Aorta (tissue), 5 donors: Measurements from ENCODE around the gene PARL. TPM values are rescaled to one million over a fixed set of nuclear protein-coding genes. Genes with fewer than 3 reads are reported as not detected.
A peak's percentile ranks its signal among the peaks of the same experiment; 100 is the strongest.

Experiments used
- ATAC-seq: fragments of 200-7000 bp; cut with Tn5 transposase; one replicate; pipeline ENCODE4 v1.9.1; 2022; ENCODE audit warnings: moderate library complexity; ENCODE audit not compliant: low FRiP score
- DNase-seq, 2 donors: peaks; one replicate each; pipeline ENCODE4 v3.0.0-alpha.2; 2020
- H3K27ac ChIP-seq, 2 donors: one replicate each; pipeline ENCODE4 v1.5.1; 2013; ENCODE audit warnings: low read length in 2 of 2, mild to moderate bottlenecking in 2 of 2, moderate library complexity in 2 of 2, control low read depth in 1 of 2, inconsistent platforms in 1 of 2, low read depth in 1 of 2
- H3K27me3 ChIP-seq, 2 donors: one replicate each; pipeline ENCODE4 v1.6.1; 2013; ENCODE audit warnings: control low read depth in 1 of 2, low read length in 1 of 2, mild to moderate bottlenecking in 1 of 2, moderate library complexity in 1 of 2; ENCODE audit not compliant: insufficient read depth in 2 of 2, control insufficient read depth in 1 of 2
- H3K36me3 ChIP-seq, 2 donors: one replicate each; pipeline ENCODE4 v1.6.1; 2013; ENCODE audit warnings: control low read depth in 1 of 2, low read length in 1 of 2, mild to moderate bottlenecking in 1 of 2; ENCODE audit not compliant: insufficient read depth in 2 of 2, control insufficient read depth in 1 of 2
- H3K4me1 ChIP-seq, 2 donors: one replicate each; pipeline ENCODE4 v1.6.1; 2013; ENCODE audit warnings: low read length in 2 of 2, control low read depth in 1 of 2, mild to moderate bottlenecking in 1 of 2, moderate library complexity in 1 of 2; ENCODE audit not compliant: insufficient read depth in 2 of 2, control insufficient read depth in 1 of 2
- H3K4me3 ChIP-seq, 2 donors: one replicate each; pipeline ENCODE4 v1.5.1; 2013; ENCODE audit warnings: low read length in 2 of 2, control low read depth in 1 of 2, mild to moderate bottlenecking in 1 of 2
- H3K9me3 ChIP-seq: one replicate; pipeline ENCODE4 v1.6.1; 2013; ENCODE audit warnings: mild to moderate bottlenecking, low read length; ENCODE audit not compliant: control insufficient read depth
- WGBS, 2 donors: extraction: QIAGEN DNeasy Blood & Tissue Kit; methylation state at CpG; one replicate each; pipeline ENCODE4 v1.1.7; 2013; 5-methylcytosine and 5-hydroxymethylcytosine counted together
- intact Hi-C, 2 donors: fragments of 100-400 bp; cut with DNase I; formaldehyde crosslinking; loops; one replicate each; pipeline versions ENCODE4 v1.14.2 to v1.15.0; 2022
- polyA plus RNA-seq, 2 donors: library from polyadenylated mRNA; stranded (reverse); fragments of 200-250 nt; gene quantifications; one replicate each; pipeline ENCODE4 v1.2.3, GENCODE V29; 2013
- total RNA-seq, 2 donors: library from RNA; stranded (reverse); fragmentation: NEBNext Ultra II Directional; extraction: Animal tissue kit (Norgen Biotek cat#: 25700); gene quantifications; one replicate each; pipeline ENCODE4 v1.2.1, GENCODE V29; 2021
- donor health status: healthy with polysubstance abuse.
- donor health status: Bipolar disorder and iron deficiency.
- donor health status: DM: no; HTN: no; CAD: no.
- donor health status: DM: no; HTN: no; CAD: no.
- donor health status: DM: yes; HTN: yes; CAD: no.

PARL gene
- total and polyA plus RNA-seq, 4 donors = 49.5 to 76.4 (median 60.3) TPM

DNA sequence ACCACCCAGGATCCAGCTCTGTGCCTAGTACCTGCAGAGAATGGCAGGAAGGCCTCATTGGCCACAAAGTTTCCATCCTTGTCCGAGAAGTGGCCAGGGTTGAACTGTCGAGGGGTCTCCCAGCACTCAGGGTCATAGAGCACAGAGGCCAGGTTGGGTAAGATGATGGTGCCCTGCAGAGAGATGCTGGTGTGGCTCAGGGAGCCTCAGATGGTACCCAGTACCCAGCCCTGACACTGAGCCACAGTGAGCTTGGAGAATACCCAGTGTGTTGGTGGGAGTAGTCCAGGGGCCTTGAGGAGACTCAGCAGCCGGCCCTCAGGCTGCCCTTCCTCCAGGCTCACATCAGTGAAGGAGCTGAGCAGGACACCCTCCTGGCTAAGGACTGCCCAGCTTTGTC lies 11.5 kb upstream of the PARL start:
- DNase-seq (peak in 1 of 2 donors; percentile 42), ATAC-seq (no peak)
- WGBS, 2 donors = 83% methylated on average over 3 of the region's 3 CpGs
- Histone ChIP-seq H3K9me3 (no peaks in the 10 kb centered on the region), H3K27me3 (no peaks in the 10 kb centered on the region), H3K27ac (no peak overlapping the region), H3K36me3 (no peaks in the 10 kb centered on the region), H3K4me1 (no peaks in the 10 kb centered on the region), H3K4me3 (no peak overlapping the region)
- intact Hi-C loops = loop anchor here (5.0 to 10.0 kb wide), 2 partner anchors 236 to 359 kb away; no protein-coding TSS in a partner anchor

DNA sequence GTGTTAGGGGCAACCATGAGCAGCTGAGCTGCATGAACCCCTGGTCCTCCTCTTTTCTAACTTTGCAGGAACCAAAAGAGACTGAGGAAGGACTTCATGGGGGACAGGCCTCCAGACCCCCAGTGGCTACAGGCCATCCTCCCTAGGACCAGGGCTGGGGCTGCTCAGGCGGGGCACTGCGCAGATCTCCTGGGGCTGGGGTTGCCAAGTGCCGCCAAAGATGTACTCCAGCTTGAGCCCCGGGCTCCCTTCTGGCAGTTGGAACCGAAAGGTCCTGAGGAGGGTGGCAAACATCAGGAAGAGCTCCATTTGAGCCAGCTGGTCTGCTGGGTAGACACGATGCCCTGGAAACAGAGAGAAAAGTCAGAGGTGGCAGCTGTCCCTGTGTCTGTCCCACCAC lies 11.1 kb upstream of the PARL start:
- WGBS, 2 donors = 86 to 89% methylated on average over 6 of the region's 6 CpGs
- intact Hi-C loops = loop anchor here (1.0 to 10.0 kb wide), 3 partner anchors 122 to 359 kb away; partner anchors contain the start of gene ABCC5 (in 1 of the 2)
- no peak overlapping the region for H3K4me3 ChIP-seq
- ATAC-seq (no peak), DNase-seq (peak in 1 of 2 donors; percentile 51)
- H3K27me3 ChIP-seq = no peaks in the 10 kb centered on the region
- H3K27ac ChIP-seq = no peak overlapping the region
- H3K9me3 ChIP-seq = no peaks in the 10 kb centered on the region
- H3K36me3 ChIP-seq = no peaks in the 10 kb centered on the region
- no peaks in the 10 kb centered on the region for H3K4me1 ChIP-seq

DNA sequence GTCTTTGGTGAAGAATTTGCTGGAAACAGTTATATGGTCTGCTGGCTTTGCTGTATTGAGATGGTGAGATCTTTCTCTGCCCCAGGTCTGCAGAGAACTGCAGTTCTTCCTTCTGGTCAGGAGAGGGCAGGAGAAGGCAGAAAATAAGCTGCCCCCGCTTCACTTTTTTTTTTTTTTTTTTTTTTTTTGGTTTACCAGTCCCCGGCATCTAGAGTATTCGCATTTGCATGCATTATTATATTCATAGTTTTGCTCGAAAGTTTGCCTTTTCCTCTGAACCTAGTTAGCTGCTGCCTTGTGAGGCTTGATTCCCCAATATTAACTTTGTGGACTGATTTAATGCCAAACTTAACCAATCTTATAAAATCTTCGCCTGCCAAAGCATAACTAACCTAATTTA lies 10.6 kb upstream of the PARL start:
- Histone ChIP-seq H3K27ac (no peak overlapping the region), H3K4me3 (no peak overlapping the region), H3K36me3 (no peaks in the 10 kb centered on the region), H3K4me1 (no peaks in the 10 kb centered on the region), H3K27me3 (no peaks in the 10 kb centered on the region), H3K9me3 (no peaks in the 10 kb centered on the region)
- intact Hi-C loops = loop anchor here (1.0 to 10.0 kb wide), 3 partner anchors 122 to 360 kb away; partner anchors contain the start of gene ABCC5 (in 1 of the 2)
- 16 to 17% methylated on average over 5 of the region's 5 CpGs for WGBS, 2 donors
- no peak for DNase-seq
- peak; percentile 69 for ATAC-seq

DNA sequence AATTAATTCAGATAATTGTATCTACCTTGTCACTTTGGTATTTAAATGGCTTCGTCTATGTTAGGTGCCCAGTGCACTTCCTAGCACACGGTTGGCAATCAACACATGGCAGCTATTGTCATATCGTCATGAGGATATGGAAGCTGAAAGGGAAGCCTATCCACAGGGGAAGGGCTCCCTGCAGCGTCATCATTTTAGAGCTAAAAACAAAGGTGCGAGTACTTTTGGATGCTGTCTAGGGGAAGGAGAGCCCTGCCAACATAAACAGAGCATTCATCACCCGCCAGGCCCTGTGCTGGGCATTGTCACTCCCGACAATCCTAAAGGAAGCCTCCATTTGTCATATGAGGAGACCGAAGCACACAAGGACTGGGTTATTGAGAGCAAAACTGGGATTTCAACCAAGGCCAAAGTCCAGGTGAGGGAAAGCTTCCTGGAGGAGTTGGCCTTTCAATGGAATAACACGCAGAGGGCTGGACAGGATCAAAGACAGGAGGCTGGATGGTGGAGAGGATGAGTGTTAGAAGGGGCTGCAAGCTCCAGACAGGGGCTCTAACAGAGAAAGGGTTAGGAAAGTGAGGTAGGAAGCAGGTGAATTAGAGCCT lies 8.0 kb upstream of the PARL start:
- no peak for DNase-seq
- WGBS, 2 donors = 43 to 47% methylated on average over 9 of the region's 9 CpGs
- intact Hi-C loops = loop anchor here in 1 of 2 donors (10.0 kb wide), 1 partner anchor 362 kb away; no protein-coding TSS in a partner anchor
- Histone ChIP-seq H3K36me3 (no peaks in the 10 kb centered on the region), H3K4me1 (no peaks in the 10 kb centered on the region), H3K4me3 (no peak overlapping the region), H3K27me3 (no peaks in the 10 kb centered on the region), H3K27ac (no peak overlapping the region), H3K9me3 (no peaks in the 10 kb centered on the region)
- no peak for ATAC-seq

DNA sequence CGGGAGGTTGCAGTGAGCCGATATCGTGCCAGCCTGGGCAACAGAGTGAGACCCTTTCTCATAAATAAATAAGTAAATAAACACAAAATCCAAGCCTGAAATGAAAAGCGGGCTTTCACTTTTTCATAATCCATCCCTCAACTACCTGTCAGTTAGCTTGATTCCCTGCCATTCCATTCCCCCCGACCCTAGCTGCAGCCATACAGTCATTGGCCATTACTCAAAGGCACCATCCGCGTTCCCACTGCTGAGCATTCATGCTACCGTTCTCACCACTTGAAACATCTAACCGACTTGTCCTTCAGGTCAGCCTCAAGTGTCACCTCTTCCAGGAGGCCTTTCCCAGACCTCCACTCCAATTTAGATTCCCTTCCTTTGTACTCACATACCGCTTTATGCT lies 1.1 kb upstream of the PARL start:
- 91 to 93% methylated on average over 10 of the region's 10 CpGs for WGBS, 2 donors
- Histone ChIP-seq H3K4me3 (no peak overlapping the region), H3K27ac (no peak overlapping the region), H3K36me3 (no peaks in the 10 kb centered on the region), H3K4me1 (peaks cover 0 to 6% of the 10 kb centered on the region in 2 donors), H3K9me3 (no peaks in the 10 kb centered on the region), H3K27me3 (no peaks in the 10 kb centered on the region)
- ATAC-seq = no peak
- intact Hi-C loops = loop anchor here in 1 of 2 donors (10.0 kb wide), 1 partner anchor 129 kb away; the partner anchor contains the start of gene ABCC5
- DNase-seq = no peak

DNA sequence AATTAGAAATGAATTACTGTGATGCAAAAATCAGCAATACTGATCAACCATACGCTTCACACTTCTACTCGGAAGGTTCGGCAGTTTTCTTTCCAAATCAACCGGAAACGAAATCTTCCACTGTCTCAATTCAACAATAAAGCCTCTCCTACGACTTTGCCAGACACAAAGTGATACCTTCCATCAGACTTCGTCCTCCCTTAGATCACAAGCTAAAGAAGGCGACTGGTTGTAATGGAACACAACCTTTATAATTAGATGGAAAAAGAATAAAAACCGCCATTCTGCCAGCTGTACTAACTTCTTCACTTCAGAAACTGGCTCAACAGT lies 618 bp downstream of the PARL start:
- Histone ChIP-seq H3K4me1 (peaks cover 0 to 6% of the 10 kb centered on the region in 2 donors), H3K9me3 (no peaks in the 10 kb centered on the region), H3K27me3 (no peaks in the 10 kb centered on the region), H3K4me3 (peak overlapping the region; percentile 79 to 81), H3K36me3 (no peaks in the 10 kb centered on the region), H3K27ac (no peak overlapping the region)
- intact Hi-C loops = loop anchor here in 1 of 2 donors (10.0 kb wide), 1 partner anchor 131 kb away; the partner anchor contains the start of gene ABCC5
- ATAC-seq (no peak), DNase-seq (no peak)
- 1 to 3% methylated on average over 9 of the region's 9 CpGs for WGBS, 2 donors

DNA sequence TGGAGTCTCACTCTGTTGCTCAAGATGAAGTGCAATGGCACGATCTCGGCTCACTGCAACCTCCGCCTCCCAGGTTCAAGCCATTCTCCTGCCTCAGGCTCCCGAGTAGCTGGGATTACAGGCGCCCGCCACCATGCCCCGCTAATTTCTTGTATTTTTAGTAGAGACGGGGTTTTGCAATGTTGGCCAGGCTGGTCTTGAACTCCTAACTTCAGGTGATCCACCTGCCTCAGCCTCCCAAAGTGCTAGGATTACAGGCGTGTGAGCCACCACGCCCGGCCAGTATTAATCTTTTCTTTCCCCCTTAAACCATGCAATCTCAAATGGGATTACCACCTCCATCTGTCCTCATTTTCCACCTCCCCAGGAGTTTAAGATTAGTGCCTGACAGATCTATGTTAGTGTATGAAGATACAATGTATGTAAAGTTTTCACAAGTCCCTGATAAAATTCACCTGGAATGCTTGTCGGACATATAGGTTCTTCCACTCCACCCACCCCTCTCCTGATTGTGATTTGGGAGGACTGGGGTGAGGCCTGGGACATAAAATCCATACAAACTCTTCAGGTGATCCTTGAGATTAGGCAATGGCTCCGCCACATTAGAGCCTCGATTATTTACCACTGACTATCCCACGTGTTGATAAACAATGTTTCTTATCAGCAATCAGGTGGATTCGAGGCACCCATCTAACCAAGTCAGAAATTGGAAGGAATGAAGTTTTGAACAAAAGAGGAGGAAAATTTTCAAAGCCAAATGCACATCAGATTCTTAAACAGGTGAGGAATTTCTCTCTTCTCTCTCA lies 1.2 kb downstream of the PARL start:
- Histone ChIP-seq H3K36me3 (no peaks in the 10 kb centered on the region), H3K27me3 (no peaks in the 10 kb centered on the region), H3K4me3 (peak overlapping the region; percentile 15 to 79), H3K9me3 (no peaks in the 10 kb centered on the region), H3K4me1 (peaks cover 0 to 6% of the 10 kb centered on the region in 2 donors), H3K27ac (no peak overlapping the region)
- no peak for DNase-seq
- no peak for ATAC-seq
- intact Hi-C loops = loop anchor here in 1 of 2 donors (10.0 kb wide), 1 partner anchor 131 kb away; the partner anchor contains the start of gene ABCC5
- WGBS, 2 donors = 67 to 71% methylated on average over 16 of the region's 16 CpGs

DNA sequence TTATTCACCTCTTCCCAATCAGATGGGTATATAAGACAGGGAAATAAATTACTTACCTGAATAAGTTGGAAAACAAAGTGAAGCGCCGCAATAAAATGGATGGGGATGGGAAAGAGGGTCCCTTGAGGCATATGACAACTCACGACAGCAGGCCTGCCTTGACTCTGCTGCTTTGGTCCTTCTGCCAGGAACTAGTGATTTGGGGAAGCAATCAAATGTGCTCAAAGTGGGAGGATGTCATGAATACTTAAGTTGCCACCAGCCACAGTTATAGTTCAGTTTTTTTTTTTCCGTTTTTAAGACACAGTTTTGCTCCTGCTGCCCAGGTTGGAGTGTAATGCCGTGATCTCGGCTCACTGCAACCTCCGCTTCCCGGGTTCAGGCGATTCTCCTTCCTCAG lies 4.6 kb downstream of the PARL start:
- Histone ChIP-seq H3K4me3 (no peak overlapping the region), H3K27me3 (no peaks in the 10 kb centered on the region), H3K27ac (no peak overlapping the region), H3K9me3 (no peaks in the 10 kb centered on the region), H3K36me3 (no peaks in the 10 kb centered on the region), H3K4me1 (peaks cover 0 to 6% of the 10 kb centered on the region in 2 donors)
- intact Hi-C loops = loop anchor here in 1 of 2 donors (10.0 kb wide), 1 partner anchor 135 kb away; the partner anchor contains the start of gene ABCC5
- ATAC-seq = no peak
- no peak for DNase-seq
- 93 to 96% methylated on average over 9 of the region's 9 CpGs for WGBS, 2 donors
